CD4-positive, alpha-beta T cell treated with Interleukin-15 for 4 hours (primary cell): ENCODE data around the gene KCNJ16.
"Not testable (repeated sequence)": the region's sequence is repeated elsewhere in the genome, so short reads cannot be mapped to it uniquely, and the experiment has no call there.

Experiments used
- DNase-seq: peaks from one replicate; pipeline ENCODE4 v3.0.0-alpha.2; 2020; ENCODE audit warnings: low spot score

The KCNJ16 gene

DNA sequence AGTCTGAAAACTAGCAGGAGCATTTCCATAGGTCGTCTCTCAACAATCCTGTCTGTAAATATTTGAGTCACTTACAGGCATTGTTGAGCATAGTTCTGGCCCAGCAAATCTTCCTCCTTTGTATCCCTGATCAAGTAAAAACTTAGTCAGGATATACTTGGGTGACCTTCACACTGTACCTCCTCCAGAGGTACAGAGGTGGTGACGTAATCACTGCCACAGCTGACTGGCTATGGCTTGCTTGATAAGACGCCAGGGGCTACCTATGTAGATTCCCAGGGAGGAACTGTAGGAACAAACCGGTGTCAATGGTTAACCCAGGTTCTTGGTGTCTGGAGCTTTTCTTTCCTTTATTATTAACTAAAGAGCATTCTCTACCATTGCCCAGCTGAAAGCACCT lies at the start of gene KCNJ16:
TSS of gene KCNJ16 (plus strand) at position 270 of the 400 bp plus-strand sequence. CDS start 56,863 bp downstream, outside the sequence.
- DNase-seq, result no peak

DNA sequence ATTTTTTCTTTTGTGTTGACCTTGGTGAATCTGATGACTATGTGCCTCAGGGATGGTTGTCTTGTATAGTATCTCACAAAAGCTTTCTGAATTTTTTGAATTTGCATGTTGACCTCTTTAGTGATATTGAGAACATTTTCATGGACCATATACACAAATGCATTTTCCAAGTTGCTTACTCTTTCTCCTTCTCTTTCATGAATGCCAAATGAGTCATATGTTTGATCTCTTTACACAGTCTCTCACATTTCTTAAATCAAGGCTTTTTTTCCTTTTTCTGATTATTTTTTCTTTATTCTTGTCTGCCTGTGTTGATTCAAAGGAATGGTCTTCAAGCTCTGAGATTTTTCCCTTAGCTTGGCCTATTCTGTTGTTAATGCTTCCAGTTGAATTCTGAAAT lies 46.6 kb upstream of the KCNJ16 start:
- DNase-seq, result no peak

DNA sequence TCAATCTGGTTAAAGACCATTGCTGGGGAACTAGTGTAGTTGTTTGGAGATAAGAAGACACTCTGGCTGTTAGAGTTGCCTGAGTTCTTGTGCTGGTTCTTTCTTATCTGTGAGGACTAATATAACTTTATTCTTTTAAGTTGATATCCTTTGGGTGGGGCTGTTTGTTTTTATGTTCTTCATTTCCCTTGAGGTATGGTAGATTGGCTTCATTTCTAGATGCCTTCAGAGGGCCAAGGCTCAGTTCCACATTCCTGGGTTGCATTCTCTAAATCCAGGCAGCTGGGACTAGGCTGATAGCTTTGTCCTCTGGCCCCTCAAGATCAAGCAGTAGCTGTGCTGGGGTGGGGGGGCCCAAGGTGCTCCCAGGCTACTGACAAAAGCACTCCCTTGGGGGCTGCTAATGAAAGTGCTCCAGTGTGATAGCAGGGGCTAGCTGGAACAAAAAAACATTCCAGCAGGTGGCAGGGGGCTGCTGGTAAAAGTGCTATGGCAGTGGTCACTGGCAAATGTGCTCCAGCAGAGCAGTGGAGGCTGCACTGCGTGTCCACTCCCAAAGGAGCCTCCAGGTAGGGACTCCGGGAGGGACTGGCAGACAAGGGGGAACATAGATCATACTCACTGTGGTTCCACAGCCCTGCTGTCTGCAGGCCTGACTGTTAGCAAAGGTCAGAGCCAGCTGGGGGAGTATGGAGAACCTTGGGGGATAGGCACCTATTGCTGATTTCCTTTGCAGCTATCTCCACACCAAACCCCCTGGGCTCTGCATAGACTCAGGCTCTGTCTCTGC lies 45.9 kb upstream of the KCNJ16 start:
- no peak for DNase-seq

DNA sequence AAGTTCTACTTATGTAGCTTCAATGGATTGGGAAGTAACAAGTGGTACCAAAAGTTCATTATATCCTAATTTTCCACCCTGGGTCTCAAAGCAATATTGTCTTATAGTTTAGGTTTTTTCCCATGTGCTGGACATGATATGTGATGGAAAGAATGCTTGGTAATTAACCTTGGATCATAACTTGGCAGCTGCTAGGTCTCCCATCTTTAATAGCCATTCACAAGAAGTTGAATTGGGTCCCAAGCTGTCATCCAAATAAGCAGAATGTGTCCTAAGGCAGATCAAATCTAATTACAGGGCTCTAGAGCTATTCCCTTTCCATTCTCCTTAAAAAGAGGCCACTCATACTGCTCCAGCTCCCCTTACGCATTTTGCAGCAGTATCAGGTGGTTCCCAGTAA lies 44.7 kb upstream of the KCNJ16 start:
- DNase-seq, result no peak

DNA sequence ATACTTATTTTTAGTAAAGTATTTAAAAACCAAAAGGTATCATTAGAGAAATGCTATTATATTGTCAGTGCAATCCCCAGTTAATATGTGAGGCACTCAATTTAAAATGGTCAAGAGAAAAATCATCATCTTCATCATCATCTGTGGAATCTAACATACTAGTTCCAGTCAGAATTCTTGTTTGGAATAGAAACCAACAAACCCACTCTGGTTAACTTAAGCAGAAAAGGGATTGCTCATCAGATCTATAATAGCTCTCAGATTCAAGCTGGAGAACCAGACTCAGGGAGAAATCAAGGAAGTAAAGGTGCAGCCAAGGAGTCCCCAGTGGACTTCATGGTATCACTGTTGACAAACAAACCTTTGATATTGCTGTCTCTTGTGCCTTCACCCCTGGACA lies 43.7 kb upstream of the KCNJ16 start:
- no peak for DNase-seq

DNA sequence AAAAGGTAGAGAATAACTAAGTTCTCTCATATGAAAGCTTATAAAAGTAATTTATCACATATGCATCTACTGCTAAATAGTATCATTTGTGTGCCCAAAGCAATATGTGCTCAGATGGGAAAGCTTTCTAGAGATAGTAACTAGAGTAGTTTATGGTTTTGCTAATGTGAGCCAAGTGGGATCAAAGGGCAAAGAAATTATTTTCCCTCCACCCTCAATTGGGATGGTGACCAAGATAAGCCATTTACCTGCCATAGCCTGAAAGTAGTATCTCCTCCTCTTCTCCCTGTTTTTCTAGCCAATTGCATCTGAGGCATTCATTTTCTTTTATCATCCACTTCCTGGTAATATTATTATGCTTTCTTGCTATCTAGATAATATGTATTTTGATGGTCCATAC lies 41.9 kb upstream of the KCNJ16 start:
- no peak for DNase-seq

DNA sequence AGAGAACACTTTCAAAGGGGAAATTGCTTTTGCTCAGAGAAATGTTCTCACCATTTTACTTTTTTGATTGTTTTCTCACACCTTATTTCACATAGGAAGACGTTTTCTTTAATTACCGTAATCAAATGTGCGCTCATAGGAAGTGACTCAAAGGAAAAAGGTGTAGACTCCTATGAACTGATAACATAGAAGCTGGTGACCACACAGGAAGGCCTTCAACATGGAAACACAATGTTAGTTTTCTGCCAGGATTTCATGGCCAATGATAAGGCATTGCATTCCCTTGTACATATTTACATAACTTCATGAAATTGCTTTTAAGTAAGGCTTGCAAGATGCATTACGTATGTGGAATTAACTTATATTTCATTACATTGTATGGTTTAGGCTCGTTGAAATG lies 40.9 kb upstream of the KCNJ16 start:
- DNase-seq, result no peak

DNA sequence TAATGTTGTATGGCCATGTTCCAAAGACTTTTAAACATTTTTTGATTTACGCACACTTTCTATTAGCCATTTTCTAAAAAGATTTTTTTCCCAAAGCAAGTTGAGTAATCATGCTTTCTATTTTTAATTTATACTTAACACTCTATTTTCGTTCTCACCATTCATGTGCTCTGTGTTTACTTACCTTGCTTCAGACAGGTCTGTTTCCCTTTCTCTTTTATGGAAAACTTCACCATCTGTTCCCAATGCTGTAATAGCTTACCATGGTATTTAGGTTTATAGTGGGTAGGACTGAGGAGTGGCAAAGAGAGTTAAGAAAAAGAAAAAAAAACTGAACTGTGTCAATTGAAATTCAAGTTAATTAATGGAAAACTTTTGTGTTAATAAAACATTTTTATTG lies 37.5 kb upstream of the KCNJ16 start:
- DNase-seq, result no peak

DNA sequence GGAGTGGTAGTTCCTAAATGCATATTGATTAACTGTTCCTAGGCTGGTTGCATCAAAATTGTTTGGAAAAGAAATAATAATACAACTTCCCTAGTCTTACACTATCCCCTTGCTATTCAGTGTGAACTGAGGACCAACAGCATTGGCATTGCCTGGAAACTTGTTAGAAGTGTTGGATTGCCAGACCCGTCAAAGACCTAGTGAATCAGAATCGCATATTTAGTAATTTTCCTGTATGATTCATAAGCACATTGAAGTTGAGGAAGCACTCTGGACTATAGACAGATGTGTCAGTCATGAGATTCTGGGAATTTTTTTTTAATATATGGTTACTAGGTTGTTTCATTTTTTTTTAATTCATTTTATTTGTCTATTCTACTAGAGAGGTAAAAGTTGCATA lies 34.7 kb upstream of the KCNJ16 start:
- DNase-seq, result no peak

DNA sequence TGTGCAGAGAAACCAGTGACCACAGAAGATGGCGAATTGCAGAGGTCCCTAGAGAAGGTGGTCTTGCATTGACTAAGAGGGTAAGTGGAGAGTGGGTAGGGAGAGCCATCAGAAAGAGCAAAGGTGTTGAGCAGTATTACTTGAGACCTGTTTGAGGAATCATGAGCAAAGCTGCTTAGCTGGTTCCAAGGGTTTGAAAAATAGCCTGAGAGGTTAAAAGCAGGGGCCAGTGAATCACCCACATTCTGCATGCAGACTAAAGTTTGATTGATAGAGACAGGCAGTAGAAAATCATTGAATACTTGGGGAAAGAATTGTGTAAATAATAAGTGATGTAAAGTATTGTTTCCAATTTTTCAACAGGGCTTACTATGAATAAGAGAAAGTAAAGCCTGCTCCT lies 34.0 kb upstream of the KCNJ16 start:
- no peak for DNase-seq

DNA sequence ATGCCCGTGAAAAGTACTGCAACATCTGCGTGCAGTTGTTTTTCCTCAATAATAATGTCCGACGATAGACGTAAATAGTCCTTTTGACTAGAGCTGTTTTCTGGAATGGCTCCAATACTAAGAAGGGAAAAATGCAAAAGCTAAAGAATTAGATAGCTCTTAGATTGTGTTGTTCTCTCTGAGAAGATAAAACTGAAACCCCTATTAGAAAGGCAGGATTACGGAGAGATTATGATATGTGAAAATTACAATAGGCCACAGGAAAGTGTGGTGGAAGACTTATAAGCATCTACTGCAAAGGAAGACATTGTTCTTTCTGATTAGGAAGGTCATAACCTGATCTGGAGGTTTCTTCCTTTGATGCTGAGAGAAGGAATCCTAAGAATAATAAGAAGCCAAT lies 33.5 kb upstream of the KCNJ16 start:
- no peak for DNase-seq

DNA sequence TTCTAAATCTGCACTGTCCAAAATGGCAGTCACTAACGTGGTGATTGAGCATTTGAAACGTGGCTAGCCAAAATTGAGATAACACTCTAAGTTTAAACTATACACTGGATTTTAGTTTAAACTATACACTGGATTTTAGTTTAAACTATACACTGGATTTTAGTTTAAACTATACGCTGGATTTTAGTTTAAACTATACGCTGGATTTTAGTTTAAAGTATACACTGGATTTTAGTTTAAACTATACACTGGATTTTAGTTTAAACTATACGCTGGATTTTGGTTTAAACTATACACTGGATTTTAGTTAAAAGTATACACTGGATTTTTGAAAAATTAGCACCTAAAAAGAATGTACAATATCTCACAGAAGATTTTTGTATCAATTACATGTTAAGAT lies 29.2 kb upstream of the KCNJ16 start:
- DNase-seq, result not testable (repeated sequence)

DNA sequence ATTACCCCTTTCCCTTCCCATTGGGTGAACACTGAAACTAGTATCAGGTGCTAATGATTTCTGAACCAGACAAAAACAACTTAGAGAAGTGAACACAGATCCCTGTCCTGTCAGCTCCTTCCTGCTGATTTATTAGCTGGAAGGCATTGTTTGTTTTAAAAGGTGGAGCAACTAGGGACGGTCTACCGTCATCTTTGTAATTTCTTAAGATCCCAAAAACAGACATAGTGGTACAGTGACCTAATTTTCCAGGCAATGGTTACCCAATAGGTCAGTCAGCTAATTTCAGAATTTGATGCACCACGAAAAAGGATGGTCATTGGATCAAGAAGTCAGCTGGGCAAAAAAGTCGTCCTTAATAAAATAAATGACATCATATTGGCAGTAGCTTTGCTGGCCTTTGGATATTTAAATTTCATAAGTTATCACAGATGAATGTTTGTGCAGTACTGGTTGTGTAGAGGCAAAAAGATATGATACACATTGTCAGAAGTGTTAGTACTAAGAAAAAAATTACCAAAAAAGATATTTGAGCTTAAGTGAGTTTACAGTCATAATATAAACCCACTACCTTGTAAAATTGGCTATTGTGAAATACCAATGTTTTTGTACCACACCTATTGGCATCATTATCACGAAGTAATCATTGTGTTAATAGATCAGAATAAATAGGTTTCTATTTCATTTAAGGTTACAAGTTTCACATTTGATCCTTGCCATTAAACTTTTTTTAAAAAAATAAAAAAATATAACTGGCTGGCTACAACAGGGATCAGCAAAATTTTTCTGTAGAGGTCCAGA lies 27.2 kb upstream of the KCNJ16 start:
- DNase-seq, result no peak

DNA sequence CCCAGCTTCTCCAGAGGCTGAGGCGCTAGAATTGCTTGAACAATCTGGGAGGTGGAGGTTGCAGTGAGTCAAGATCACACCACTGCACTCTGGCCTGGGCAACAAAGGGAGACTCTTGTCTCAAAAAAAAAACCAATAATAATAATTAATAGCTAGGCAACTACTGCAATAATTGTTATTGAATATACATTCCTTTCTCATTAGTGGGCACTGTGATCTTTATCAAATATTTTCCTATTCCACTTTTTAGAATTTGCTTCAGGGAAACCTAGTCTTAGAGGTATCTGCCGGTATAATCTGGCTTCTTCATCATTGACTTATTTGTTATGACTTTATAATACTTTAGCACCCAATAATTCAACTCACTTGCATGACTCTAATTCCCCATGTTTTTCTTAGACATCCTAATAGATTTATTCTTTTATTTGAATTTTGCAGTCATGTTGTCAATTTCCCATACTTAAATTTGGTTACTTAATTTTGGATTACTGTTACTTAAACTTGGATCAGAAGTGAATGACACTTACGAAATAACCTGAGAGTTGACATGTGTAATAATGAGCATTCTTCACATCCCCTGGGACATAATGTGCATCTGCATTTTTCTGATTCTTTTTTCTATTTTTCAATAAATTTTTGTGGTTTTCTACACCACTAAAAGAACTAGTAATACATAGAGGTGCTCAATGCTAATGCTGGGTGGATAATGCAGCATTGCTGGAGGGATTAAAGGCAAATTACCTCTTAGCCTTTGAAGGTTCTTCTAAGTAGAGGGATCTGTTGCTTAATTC lies 25.0 kb upstream of the KCNJ16 start:
- no peak for DNase-seq

DNA sequence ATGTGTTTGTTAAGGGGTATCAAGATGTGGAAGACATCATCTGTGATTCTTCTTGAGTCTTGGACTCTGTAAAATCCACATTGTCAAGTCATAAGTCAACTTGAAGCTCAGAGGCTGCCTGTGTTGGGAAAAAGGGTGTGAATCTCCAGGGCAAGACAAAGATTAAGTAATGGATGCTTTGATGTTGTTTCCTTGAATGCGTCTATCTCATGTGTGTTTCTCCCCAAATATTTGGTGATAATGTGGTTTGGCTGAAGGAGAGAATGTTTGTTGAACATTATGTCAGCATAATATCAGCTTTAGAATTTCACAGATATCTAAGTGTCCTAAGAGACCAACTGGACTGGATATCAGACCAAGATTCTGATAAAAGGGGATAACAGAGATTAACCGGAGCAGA lies 24.1 kb upstream of the KCNJ16 start:
- DNase-seq, result no peak

DNA sequence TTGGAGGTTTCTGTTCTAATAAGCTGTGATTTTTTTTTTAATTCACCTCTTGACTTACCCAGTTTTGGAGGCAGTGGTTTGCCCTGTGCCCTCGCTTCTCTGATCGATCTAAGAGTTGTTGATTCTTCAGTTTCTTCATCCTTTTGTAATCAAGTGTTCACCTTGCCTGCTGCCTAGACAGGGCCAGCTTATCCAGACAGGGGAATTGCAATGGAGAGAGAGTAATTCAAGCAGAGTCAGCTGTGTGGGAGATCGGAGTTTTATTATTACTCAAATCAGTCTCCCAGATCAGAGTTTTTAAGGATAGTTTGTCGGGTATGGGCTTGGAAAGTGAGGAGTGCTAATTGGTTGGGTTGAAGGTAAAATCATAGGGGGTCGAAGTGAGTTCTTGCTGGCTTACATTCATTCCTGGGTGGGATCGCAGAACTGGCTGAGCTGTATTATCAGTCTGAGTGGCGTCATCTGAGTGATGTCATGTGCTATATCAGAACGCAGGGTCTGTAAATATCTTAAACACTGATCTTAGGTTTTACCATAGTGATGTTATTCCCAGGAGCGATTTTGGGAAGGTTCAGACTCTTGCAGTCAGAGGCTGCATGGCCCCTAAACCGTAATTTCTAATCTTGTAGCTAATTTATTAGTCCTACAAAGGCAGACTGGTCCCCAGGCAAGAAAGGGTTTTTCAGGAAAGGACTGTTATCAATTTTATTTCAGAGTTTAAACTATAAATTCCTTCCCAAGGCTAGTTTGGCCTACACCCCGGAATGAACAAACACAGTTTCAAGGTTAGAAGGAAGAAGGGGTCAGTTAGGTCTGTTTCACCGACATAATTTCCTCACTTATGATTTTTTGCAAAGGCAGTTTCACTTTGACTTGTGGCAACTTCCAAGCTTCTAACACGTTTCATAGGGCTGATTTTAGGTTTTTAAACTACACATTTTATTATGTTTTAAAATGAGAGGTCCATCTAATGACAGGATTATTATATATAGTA lies 21.5 kb upstream of the KCNJ16 start:
- no peak for DNase-seq

DNA sequence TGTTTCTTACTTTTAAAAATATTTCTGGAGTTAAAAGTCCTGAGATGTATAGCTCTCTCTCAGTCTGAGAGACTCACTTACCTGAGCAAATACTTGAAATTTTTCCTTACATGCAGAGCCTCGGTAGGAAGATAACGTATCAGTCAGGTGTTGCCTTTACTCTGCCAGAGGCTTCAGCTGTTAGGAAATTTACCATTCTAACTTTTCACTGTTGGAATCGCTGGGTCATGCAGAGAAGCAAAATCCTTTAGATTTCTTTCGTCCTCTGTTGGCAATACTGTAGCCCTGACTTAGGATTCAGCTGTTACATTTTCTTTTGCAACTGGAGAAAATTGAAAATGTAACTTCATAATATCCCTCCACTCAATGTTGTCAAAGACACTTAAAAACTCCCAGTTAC lies 20.0 kb upstream of the KCNJ16 start:
- DNase-seq, result no peak

DNA sequence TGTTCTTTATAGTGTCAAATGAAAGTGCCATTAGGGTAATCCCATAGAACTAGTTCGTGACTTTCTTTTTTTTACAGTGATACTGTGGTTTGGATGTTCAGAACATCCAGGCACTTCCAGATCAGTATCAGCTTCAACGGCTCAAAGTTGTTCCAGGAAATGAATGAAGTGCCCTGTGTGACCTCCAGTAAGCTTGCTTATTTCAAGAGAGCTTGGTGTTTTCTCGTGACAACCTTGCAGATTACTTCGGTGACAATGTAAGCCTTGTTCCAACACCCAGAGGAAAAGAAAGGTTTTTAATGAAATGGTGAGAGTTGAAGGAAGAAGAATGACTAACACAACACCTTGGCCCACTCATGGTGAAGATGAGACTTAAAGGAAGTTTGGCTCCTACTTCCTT lies 16.0 kb upstream of the KCNJ16 start:
- DNase-seq, result no peak

DNA sequence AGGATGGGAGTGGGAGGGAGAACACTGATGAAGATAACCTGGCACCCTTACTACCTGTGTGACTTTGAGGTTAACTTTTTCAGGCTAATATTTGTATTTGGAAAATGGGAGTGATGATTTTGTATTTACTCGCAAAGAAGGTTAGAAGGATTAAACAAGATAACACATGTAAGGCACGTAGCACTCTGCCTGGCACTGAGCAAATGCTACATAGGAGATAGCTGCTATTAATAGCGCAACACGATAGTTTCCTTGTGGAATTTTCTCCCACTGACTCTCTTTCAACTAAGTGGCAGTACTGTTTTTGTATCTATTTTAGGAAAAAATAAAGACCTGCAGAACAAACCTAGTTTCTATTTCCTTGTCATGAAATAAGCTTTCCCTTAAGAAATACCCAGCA lies 15.4 kb upstream of the KCNJ16 start:
- DNase-seq, result no peak

DNA sequence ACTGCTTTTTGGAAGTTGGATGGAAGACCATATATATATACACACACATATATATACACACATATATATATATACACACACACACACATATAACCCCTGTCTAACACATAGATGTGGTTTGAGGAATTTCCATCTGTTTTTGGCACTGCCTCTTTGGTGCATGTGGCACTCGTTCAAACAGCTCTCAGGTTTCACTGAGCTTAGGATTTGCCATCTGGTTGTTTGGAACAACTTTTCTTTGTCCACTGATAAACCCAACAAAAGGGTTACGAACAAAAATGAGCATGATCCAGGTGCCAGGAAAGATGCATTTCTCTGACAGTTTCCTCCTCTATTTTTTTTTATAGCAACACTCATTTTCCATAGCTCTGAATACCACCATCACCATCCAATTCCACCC lies 14.6 kb upstream of the KCNJ16 start:
- DNase-seq, result no peak

DNA sequence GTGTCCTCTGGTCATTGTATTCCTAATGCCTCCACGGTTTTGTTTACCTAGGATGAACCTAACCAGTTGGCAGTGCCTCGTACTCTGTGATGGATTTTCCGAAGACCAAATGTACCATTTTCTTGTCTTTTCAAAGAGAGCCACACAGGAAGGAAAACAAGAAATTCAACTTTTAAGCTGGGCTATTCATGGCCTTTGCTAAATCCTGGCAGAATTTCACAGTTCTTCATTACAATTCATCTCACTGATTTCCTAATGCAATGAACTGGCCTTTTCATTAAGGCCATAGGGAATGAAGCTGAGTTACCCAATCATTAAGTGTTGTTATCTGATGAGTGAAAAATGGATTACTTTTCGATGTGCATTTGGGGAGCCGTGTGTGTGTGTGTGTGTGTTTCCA lies 7.9 kb upstream of the KCNJ16 start:
- DNase-seq, result no peak
